HEK293 (cell line): Measurements from ENCODE around the gene RB1.

Source experiments
- CTCF ChIA-PET: fragments of 350-600 bp; formaldehyde crosslinking; extraction: SDS; loops from one replicate; lab custom pipeline; 2021; ENCODE audit warnings: antibody characterized with exemption; lab: Yijun Ruan, JAX
- POLR2A ChIA-PET: fragments of 300-600 bp; formaldehyde crosslinking; extraction: SDS; loops from one replicate; lab custom pipeline; 2020; ENCODE audit warnings: antibody characterized with exemption, inconsistent platforms; lab: Yijun Ruan, JAX
- H3K27ac ChIP-seq: fragments of 200-500 bp; sonication (Bioruptor generic); 2 replicates; pipeline ENCODE4 v1.5.1; 2014; ENCODE audit warnings: low read depth, low read length, control low read depth, inconsistent platforms; ENCODE audit errors: extremely low read depth
- H3K36me3 ChIP-seq, 2 experiments: fragments of 200-500 bp in 1 of 2; sonication (Bioruptor generic) in 1 of 2; 1 replicate in 1 of 2; 2 replicates in 1 of 2; pipeline ENCODE4 v1.5.1; 2014 to 2017; ENCODE audit warnings: inconsistent platforms in 2 of 2, low read length in 2 of 2; ENCODE audit not compliant: control insufficient read depth in 2 of 2, insufficient read depth in 1 of 2
- H3K4me1 ChIP-seq: fragments of 200-500 bp; sonication (Bioruptor generic); 2 replicates; pipeline ENCODE4 v1.5.1; 2014; ENCODE audit warnings: mild to moderate bottlenecking, low read length, inconsistent platforms; ENCODE audit not compliant: control insufficient read depth, insufficient read depth
- H3K4me3 ChIP-seq: 2 replicates; pipeline ENCODE4 v1.5.1; 2011; ENCODE audit warnings: low read depth, mild to moderate bottlenecking, control low read depth, low read length, moderate library complexity
- H3K9me3 ChIP-seq: fragments of 200-500 bp; sonication (Bioruptor generic); 2 replicates; pipeline ENCODE4 v1.5.1; 2014; ENCODE audit warnings: low read depth, low read length, inconsistent platforms; ENCODE audit not compliant: control insufficient read depth, insufficient read depth
- EGR2 ChIP-seq: fragments of 450-650 bp; formaldehyde crosslinking; IDR thresholded peaks from 2 replicates; pipeline ENCODE4 v1.5.1; 2016; ENCODE audit warnings: low read depth, missing biosample characterization, missing genetic modification characterization
- HIC1 ChIP-seq: fragments of 450-650 bp; formaldehyde crosslinking; IDR thresholded peaks from 2 replicates; pipeline ENCODE4 v1.5.1; 2016; ENCODE audit warnings: missing biosample characterization, missing genetic modification characterization
- HOXD13 ChIP-seq: sonication (generic); formaldehyde crosslinking; IDR thresholded peaks from 2 replicates; pipeline ENCODE4 v1.8.0; 2022; ENCODE audit warnings: missing genetic modification reagents, borderline replicate concordance
- OSR2 ChIP-seq: fragments of 450-650 bp; formaldehyde crosslinking; IDR thresholded peaks from 2 replicates; pipeline ENCODE4 v1.5.1; 2016; ENCODE audit warnings: missing biosample characterization, missing genetic modification characterization
- SCRT1 ChIP-seq: fragments of 450-650 bp; formaldehyde crosslinking; IDR thresholded peaks from 2 replicates; pipeline ENCODE4 v1.5.1; 2016; ENCODE audit warnings: missing biosample characterization, missing genetic modification characterization, borderline replicate concordance
- SP2 ChIP-seq: fragments of 450-650 bp; formaldehyde crosslinking; IDR thresholded peaks from 2 replicates; pipeline ENCODE4 v1.5.1; 2016; ENCODE audit warnings: missing biosample characterization, missing genetic modification characterization
- ZBTB49 ChIP-seq: fragments of 450-650 bp; formaldehyde crosslinking; IDR thresholded peaks from 2 replicates; pipeline ENCODE4 v1.5.1; 2016; ENCODE audit warnings: missing biosample characterization, missing genetic modification characterization, low read depth
- ZFHX2 ChIP-seq: fragments of 450-650 bp; formaldehyde crosslinking; conservative IDR thresholded peaks from 2 replicates; pipeline ENCODE4 v1.5.1; 2016; ENCODE audit warnings: missing biosample characterization, missing genetic modification characterization
- ZNF133 ChIP-seq: fragments of 450-650 bp; formaldehyde crosslinking; IDR thresholded peaks from 2 replicates; pipeline ENCODE4 v1.5.1; 2016; ENCODE audit warnings: missing biosample characterization, missing genetic modification characterization
- ZNF280C ChIP-seq: fragments of 450-650 bp; formaldehyde crosslinking; IDR thresholded peaks from 2 replicates; pipeline ENCODE4 v1.5.1; 2016; ENCODE audit warnings: missing biosample characterization, missing genetic modification characterization
- ZNF311 ChIP-seq: fragments of 450-650 bp; formaldehyde crosslinking; IDR thresholded peaks from 2 replicates; pipeline ENCODE4 v1.5.1; 2017; ENCODE audit warnings: missing biosample characterization, missing genetic modification characterization, borderline replicate concordance
- ZNF423 ChIP-seq: fragments of 450-650 bp; formaldehyde crosslinking; IDR thresholded peaks from 2 replicates; pipeline ENCODE4 v1.5.1; 2016; ENCODE audit warnings: missing biosample characterization, missing genetic modification characterization
- ZNF449 ChIP-seq: fragments of 450-650 bp; formaldehyde crosslinking; IDR thresholded peaks from 2 replicates; pipeline ENCODE4 v1.5.1; 2017; ENCODE audit warnings: missing biosample characterization, mild to moderate bottlenecking, missing genetic modification characterization, moderate library complexity
- ZNF48 ChIP-seq: fragments of 450-650 bp; formaldehyde crosslinking; IDR thresholded peaks from 2 replicates; pipeline ENCODE4 v1.5.1; 2016; ENCODE audit warnings: missing biosample characterization, missing genetic modification characterization
- ZNF610 ChIP-seq: fragments of 450-650 bp; formaldehyde crosslinking; IDR thresholded peaks from 2 replicates; pipeline ENCODE4 v1.5.1; 2016; ENCODE audit warnings: missing biosample characterization, missing genetic modification characterization, borderline replicate concordance
- ZNF785 ChIP-seq: fragments of 450-650 bp; formaldehyde crosslinking; IDR thresholded peaks from 2 replicates; pipeline ENCODE4 v1.5.1; 2016; ENCODE audit warnings: missing biosample characterization, missing genetic modification characterization
- ZSCAN23 ChIP-seq: fragments of 450-650 bp; formaldehyde crosslinking; IDR thresholded peaks from 2 replicates; pipeline ENCODE4 v1.5.1; 2016; ENCODE audit warnings: missing biosample characterization, missing genetic modification characterization

Gene RB1

GRCh38 chr13:48258430-48258829 lies 45.1 kb upstream of the RB1 start:
- H3K36me3 ChIP-seq, result peaks cover 20 to 79% of the 10 kb centered on the region in 2 experiments
- no peak overlapping the region for H3K4me3 ChIP-seq
- ChIA-PET CTCF (interaction anchor here (1.0 kb wide), 1 partner anchor 131 kb away, joined by 3 read pairs; no protein-coding TSS in a partner anchor), POLR2A (no interaction called here)
- H3K27ac ChIP-seq, result no peak overlapping the region
- TF ChIP-seq OSR2 (tag by site-specific recombination) (no peak), ZNF610 (no peak), EGR2 (tag by site-specific recombination) (peak; percentile 83), ZFHX2 (tag by site-specific recombination) (peak; percentile 86), SCRT1 (tag by site-specific recombination) (no peak)
- H3K9me3 ChIP-seq, result no peaks in the 10 kb centered on the region
- H3K4me1 ChIP-seq, result 0 out of 2 replicates have a peak, but pooled peaks cover 2% of the 10 kb centered on the region

DNA sequence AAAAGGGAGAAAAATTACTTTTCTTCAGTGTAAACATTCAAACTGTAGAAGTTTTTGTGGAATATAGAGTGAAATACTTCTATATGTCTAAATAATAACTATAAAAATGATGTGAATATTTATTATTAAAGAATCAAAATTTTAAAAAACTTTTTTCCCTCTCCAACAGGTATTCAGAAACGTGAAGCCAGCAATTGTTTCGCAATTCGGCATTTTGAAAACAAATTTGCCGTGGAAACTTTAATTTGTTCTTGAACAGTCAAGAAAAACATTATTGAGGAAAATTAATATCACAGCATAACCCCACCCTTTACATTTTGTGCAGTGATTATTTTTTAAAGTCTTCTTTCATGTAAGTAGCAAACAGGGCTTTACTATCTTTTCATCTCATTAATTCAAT lies 42.6 kb upstream of the RB1 start:
- 0 out of 2 replicates have a peak, but pooled peaks cover 2% of the 10 kb centered on the region for H3K4me1 ChIP-seq
- peaks cover 16 to 68% of the 10 kb centered on the region in 2 experiments for H3K36me3 ChIP-seq
- ChIA-PET CTCF (interaction anchor here (0.5 kb wide), 1 partner anchor 74 kb away, joined by 3 read pairs; no protein-coding TSS in a partner anchor), POLR2A (no interaction called here)
- H3K9me3 ChIP-seq, result no peaks in the 10 kb centered on the region
- TF ChIP-seq ZBTB49 (tag by site-specific recombination), result no peak
- TF ChIP-seq ZNF48 (tag by site-specific recombination), result no peak
- no peak for TF ChIP-seq ZSCAN23 (tag by site-specific recombination)
- TF ChIP-seq ZNF610, result no peak
- TF ChIP-seq ZNF785 (tag by site-specific recombination), result no peak
- no peak for TF ChIP-seq ZNF423 (tag by site-specific recombination)
- TF ChIP-seq HIC1 (tag by site-specific recombination), result no peak
- TF ChIP-seq ZNF280C (tag by site-specific recombination), result no peak
- no peak for TF ChIP-seq ZNF133
- no peak for TF ChIP-seq ZNF449 (tag by site-specific recombination)
- TF ChIP-seq HOXD13 (CRISPR knock-in tag), result no peak
- TF ChIP-seq SP2, result no peak
- TF ChIP-seq ZNF311 (tag by site-specific recombination), result no peak
- no peak overlapping the region for H3K27ac ChIP-seq
- H3K4me3 ChIP-seq, result no peak overlapping the region
